Endodermal cell (in vitro differentiated cells): ENCODE data around the gene CAMSAP1. TPM values are rescaled to one million over a fixed set of nuclear protein-coding genes. Genes with fewer than 3 reads are reported as not detected.

Experiments
- DNase-seq: peaks from one replicate; pipeline ENCODE4 v3.0.0-alpha.2; 2017
- H3K27ac ChIP-seq: 2 replicates; pipeline ENCODE4 v1.5.1; 2013; ENCODE audit warnings: mild to moderate bottlenecking, low read depth, low read length, moderate library complexity
- H3K27me3 ChIP-seq: 2 replicates; pipeline ENCODE4 v1.6.1; 2013; ENCODE audit warnings: mild to moderate bottlenecking, low read length, moderate library complexity; ENCODE audit not compliant: insufficient read depth, control insufficient read depth, poor library complexity, severe bottlenecking
- H3K36me3 ChIP-seq: 2 replicates; pipeline ENCODE4 v1.7.0; 2013; ENCODE audit warnings: mild to moderate bottlenecking, low read length, moderate library complexity; ENCODE audit not compliant: control insufficient read depth, insufficient read depth
- H3K4me1 ChIP-seq: one replicate; pipeline ENCODE4 v1.7.0; 2013; ENCODE audit warnings: low read length; ENCODE audit not compliant: control insufficient read depth, insufficient read depth
- H3K4me3 ChIP-seq: 2 replicates; pipeline ENCODE4 v1.5.1; 2013; ENCODE audit warnings: mild to moderate bottlenecking, low read length, moderate library complexity
- H3K9ac ChIP-seq: 2 replicates; pipeline ENCODE4 v1.6.1; 2013; ENCODE audit warnings: mild to moderate bottlenecking, low read length, moderate library complexity; ENCODE audit not compliant: poor library complexity, severe bottlenecking; ENCODE audit errors: extremely low read depth
- H3K9me3 ChIP-seq: 2 replicates; pipeline ENCODE4 v1.6.1; 2013; ENCODE audit warnings: mild to moderate bottlenecking, low read length, moderate library complexity; ENCODE audit not compliant: control insufficient read depth
- H3K27ac Mint-ChIP-seq: 2 replicates; pipeline ENCODE4 v1.8.0; 2020; ENCODE audit warnings: mixed read lengths
- H3K27me3 Mint-ChIP-seq: 2 replicates; pipeline ENCODE4 v1.8.0; 2021; ENCODE audit warnings: mild to moderate bottlenecking, mixed read lengths; ENCODE audit not compliant: insufficient read depth
- H3K36me3 Mint-ChIP-seq: 2 replicates; pipeline ENCODE4 v1.8.0; 2020; ENCODE audit warnings: low read depth, mixed read lengths
- H3K4me1 Mint-ChIP-seq: 2 replicates; pipeline ENCODE4 v1.8.0; 2020; ENCODE audit warnings: mixed read lengths
- H3K4me3 Mint-ChIP-seq: 2 replicates; pipeline ENCODE4 v1.8.0; 2020; ENCODE audit warnings: mild to moderate bottlenecking, moderate library complexity, mixed read lengths
- H3K9me3 Mint-ChIP-seq: 2 replicates; pipeline ENCODE4 v1.8.0; 2020; ENCODE audit warnings: mild to moderate bottlenecking, mixed read lengths
- CTCF ChIP-seq: fragments of 200-600 bp; sonication (generic); conservative IDR thresholded peaks from 2 replicates; pipeline ENCODE4 v1.5.0; 2021; ENCODE audit warnings: antibody characterized with exemption, mild to moderate bottlenecking
- WGBS, 2 experiments: methylation state at CpG; one replicate each; pipeline versions ENCODE4 v1.1.5 to v1.1.7; 2013; ENCODE audit warnings: missing lambda C conversion rate in 2 of 2, mixed read lengths in 1 of 2; ENCODE audit not compliant: insufficient coverage in 1 of 2, insufficient read length in 1 of 2; 5-methylcytosine and 5-hydroxymethylcytosine counted together
- total RNA-seq, 2 donors: library from RNA; stranded (reverse); fragmentation: NEBNext Ultra II Directional in 1 of 2; extraction: Animal tissue kit (Norgen Biotek cat#: 25700) in 1 of 2; gene quantifications; 2 replicates in 1 of 2; 3 replicates in 1 of 2; pipeline ENCODE4 v1.2.1, GENCODE V29; 2021

Gene CAMSAP1
- total RNA-seq, 2 donors from 2014 or later, result 40.1 to 43.1 TPM

- H3K4me3 ChIP-seq, result no peak overlapping the region
- H3K4me1 ChIP-seq, result peaks cover 3% of the 10 kb centered on the region
- no peak overlapping the region for H3K9ac ChIP-seq
- Mint-ChIP-seq H3K27ac (peak overlapping the region; percentile 19), H3K4me3 (no peak overlapping the region), H3K36me3 (peaks cover 62% of the 10 kb centered on the region), H3K27me3 (no peaks in the 10 kb centered on the region), H3K9me3 (peaks cover 25% of the 10 kb centered on the region), H3K4me1 (peaks cover 24% of the 10 kb centered on the region)
- no peak for DNase-seq
- no peak for TF ChIP-seq CTCF
- no peak overlapping the region for H3K27ac ChIP-seq
- no peaks in the 10 kb centered on the region for H3K27me3 ChIP-seq
- H3K36me3 ChIP-seq, result peaks cover 43% of the 10 kb centered on the region
- WGBS, 2 experiments, result 94 to 95% methylated on average over 6 to 9 of the region's 9 CpGs
- H3K9me3 ChIP-seq, result peaks cover 30% of the 10 kb centered on the region
Measured at GRCh38 chr9:135901031-135901758, 6.2 kb downstream of the CAMSAP1 start.

GRCh38 chr9:135898634-135899407 lies 8.5 kb downstream of the CAMSAP1 start:
- Histone ChIP-seq H3K27ac (no peak overlapping the region), H3K9ac (no peak overlapping the region), H3K4me3 (no peak overlapping the region), H3K36me3 (peaks cover 34% of the 10 kb centered on the region), H3K9me3 (peaks cover 42% of the 10 kb centered on the region), H3K27me3 (no peaks in the 10 kb centered on the region), H3K4me1 (peaks cover 3% of the 10 kb centered on the region)
- peaks cover 13% of the 10 kb centered on the region for H3K4me1 Mint-ChIP-seq
- WGBS, 2 experiments, result 93 to 96% methylated on average over 5 to 11 of the region's 11 CpGs
- no peak overlapping the region for H3K27ac Mint-ChIP-seq
- H3K4me3 Mint-ChIP-seq, result no peak overlapping the region
- H3K27me3 Mint-ChIP-seq, result no peaks in the 10 kb centered on the region
- H3K9me3 Mint-ChIP-seq, result peaks cover 30% of the 10 kb centered on the region
- no peak for DNase-seq
- peaks cover 65% of the 10 kb centered on the region for H3K36me3 Mint-ChIP-seq
- TF ChIP-seq CTCF, result no peak

- H3K27me3 Mint-ChIP-seq, result no peaks in the 10 kb centered on the region
- 92 to 100% methylated on average over 2 of the region's 2 CpGs for WGBS, 2 experiments
- H3K27ac ChIP-seq, result no peak overlapping the region
- no peak overlapping the region for H3K9ac ChIP-seq
- H3K27ac Mint-ChIP-seq, result no peak overlapping the region
- no peak for DNase-seq
- peaks cover 42% of the 10 kb centered on the region for H3K9me3 ChIP-seq
- peaks cover 7% of the 10 kb centered on the region for H3K4me1 ChIP-seq
- peaks cover 34% of the 10 kb centered on the region for H3K36me3 ChIP-seq
- H3K4me3 ChIP-seq, result no peak overlapping the region
- H3K27me3 ChIP-seq, result no peaks in the 10 kb centered on the region
- H3K9me3 Mint-ChIP-seq, result peaks cover 30% of the 10 kb centered on the region
- H3K4me3 Mint-ChIP-seq, result no peak overlapping the region
- peaks cover 18% of the 10 kb centered on the region for H3K4me1 Mint-ChIP-seq
- TF ChIP-seq CTCF, result no peak
- peaks cover 48% of the 10 kb centered on the region for H3K36me3 Mint-ChIP-seq
Measured at GRCh38 chr9:135896626-135897025, 10.7 kb downstream of the CAMSAP1 start.
